ENCODE data around the gene TMEM116.

TMEM116 gene

DNA sequence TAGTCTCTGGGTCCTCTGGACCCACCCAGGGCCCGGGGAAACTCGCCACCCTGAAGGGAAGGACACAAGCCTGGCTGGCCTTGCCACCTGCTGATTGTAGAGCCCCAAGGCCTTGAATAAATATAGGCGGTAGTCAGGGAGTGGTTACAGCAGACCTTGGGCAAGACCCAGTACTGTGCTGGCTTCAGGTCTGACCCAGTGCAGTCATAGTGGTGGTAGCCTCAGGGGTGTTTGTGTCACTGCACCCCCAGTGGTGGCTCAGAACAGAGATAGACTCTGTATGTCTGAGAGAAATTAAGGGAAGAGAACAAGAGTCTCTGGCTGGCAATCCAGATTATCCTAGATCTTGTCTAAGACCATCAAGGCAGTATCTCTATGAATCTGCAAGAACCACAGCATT lies 107.5 kb downstream of the TMEM116 start:
- DNase-seq (ENCODE audit: insufficient read length, low spot score): no peak
- no peak for FAIRE-seq

DNA sequence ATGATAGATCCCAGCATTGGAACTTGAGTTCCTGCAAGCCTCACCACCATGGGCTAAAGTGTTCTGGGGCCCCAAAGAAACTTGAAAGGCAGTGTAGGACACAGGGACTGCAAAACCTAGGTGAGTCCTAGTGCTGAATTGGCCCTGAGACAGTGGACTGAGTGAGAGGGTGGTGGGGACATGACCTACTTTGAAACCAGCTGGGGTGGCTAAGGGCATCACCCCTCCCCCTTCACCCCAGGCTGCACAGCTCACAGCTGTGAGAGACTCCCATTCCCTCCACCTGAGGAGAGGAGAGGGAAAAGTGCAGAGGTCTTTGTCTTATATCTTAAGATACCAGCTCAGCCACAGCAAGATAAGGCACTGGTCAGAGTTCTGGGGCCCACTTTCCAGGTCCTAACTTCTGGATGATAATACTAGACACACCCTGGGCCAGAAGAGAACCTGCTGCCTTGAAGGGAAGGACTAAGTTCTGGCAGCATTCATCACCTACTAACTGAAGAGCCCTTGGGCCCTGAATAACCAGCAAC lies 108.5 kb downstream of the TMEM116 start:
- DNase-seq (ENCODE audit: insufficient read length, low spot score) (no peak), FAIRE-seq (no peak)

DNA sequence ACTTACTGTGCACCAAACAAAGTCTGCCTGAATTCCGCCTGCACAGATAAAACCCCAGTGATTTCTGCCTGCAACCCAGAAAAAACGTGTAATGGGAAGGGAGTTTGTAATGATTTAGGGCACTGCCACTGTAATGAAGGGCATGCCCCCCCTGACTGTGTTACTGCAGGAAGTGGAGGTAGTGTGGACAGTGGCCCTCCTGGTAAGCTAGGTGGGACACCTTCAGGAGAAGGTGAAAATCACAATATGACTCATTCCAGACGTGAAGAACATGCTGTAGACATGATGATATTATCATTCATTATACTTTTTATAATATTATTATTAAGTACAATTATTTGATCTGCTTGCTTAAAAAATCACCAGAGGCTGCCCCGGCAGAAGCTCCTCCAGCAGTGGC lies 111.8 kb downstream of the TMEM116 start:
- no peak for FAIRE-seq
- DNase-seq (ENCODE audit: insufficient read length, low spot score): no peak

DNA sequence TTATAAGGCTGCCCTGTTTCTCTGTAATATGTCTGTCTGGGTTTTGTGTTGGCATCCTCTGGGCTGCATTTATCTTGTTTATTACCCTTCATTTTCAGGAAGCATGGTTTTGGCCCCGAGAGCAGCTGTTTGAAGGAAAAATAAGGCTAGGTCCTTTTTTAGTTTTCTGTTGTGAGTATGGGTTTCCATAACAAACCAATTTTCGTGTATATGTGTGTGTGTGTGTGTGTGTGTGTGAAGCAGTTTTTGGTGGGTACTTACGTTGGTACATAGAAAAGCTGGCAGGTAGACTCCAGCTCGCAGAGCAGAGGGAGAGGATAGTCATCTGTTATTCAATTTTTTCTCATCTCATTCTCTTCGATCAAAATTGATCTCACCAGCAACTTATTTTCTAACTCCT lies 118.4 kb downstream of the TMEM116 start:
- FAIRE-seq (no peak), DNase-seq (ENCODE audit: insufficient read length, low spot score) (no peak)

DNA sequence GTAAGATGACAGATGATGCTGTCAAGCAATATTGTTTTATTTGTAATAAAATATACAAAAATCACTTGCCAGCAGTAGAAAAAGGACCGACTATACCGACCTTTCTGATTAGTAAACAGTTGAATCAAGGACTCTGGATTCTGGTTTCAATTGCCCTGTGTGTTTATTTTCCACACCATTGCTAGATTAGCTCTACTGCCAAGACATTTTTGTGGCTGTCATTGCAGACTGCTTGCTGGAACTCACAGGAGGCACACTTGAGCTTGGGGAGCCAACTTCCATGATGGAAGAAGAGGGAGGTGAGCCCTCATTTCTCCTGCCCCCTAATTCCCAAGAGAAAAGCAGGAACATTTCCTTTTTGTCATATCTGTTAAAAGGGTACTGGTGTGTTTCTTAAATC lies 119.7 kb downstream of the TMEM116 start:
- DNase-seq (ENCODE audit: insufficient read length, low spot score): no peak
- FAIRE-seq: no peak

DNA sequence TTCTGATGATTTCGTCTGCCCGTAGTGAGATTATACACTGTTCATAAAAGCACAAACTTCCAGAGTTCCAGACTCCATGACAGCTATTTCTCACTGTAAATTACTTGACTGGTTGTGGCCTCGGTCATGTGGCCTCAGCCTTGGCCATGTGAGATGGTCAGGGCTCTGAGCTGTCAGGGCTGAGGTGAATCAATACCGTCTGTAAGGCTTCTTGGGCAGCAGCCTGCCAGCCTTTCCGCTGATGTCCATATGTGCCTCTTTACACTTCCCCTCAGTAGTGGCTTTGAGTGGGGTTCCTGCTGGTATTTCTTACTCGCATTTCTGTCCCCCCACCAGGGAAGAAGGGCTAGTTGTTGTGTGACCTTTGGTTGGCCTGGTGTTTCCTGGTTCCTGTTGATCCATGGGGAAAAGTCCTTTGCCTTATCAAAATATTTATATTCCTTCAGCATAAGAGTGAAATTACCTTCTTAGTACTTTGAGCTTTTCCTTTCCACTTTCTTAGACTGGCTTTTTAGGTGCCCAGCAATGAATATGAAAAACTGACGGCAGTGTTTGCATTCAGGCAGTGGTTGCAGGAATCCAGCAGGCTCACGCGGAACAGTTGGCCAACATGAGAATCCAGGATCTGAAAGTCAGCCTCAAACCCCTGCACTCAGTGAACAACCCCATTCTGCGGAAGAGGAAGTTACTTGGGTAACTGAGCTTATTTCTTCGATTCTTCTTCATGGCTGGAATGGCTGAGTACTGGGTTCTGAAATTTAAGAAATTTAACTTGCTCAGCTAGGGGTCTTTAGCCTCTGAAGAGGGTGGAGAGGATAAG lies 124.8 kb downstream of the TMEM116 start:
- no peak for FAIRE-seq
- DNase-seq (ENCODE audit: insufficient read length, low spot score): no peak

DNA sequence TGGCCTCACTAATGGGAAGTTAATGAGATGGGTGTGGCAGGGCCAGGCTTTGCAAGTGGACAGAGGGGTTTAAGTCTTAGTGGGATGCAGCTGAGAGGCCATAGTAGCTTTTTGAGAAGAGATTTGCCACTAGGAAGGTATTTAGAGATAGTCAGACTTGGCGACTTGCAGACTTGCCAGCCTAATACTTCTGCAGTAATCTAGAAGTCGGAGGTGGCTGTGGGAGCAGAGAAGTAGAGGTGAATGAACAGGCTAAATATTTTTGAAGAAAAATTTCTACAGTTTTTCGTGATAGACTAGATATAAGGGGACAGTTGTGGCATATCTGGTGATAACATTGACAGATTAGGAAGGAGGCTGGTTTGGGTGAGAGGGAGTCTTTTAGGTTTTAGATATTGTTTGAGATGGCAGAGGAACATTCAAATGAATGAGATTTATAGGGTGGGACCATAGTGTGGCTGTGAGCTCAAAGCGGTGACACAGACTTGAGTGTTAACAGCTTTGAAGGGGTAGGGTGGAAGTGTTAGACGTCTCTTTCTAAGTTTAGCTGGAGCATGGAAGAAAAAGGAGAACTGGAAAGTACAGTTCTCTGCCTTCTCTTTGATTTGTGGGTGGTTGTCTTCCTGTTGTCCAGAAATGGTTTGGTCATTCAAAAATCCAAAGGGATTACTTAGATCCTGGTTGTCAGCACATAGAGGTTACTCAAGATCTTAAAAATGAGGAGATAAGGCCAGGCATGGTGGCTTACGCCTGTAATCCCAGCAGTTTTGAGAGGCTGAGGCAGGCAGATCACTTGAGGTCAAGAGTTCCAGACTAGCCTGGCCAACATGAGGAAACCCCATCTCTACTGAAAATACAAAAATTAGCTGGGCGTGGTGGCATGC lies 126.1 kb downstream of the TMEM116 start:
- no peak for FAIRE-seq
- no peak for DNase-seq (ENCODE audit: insufficient read length, low spot score)

DNA sequence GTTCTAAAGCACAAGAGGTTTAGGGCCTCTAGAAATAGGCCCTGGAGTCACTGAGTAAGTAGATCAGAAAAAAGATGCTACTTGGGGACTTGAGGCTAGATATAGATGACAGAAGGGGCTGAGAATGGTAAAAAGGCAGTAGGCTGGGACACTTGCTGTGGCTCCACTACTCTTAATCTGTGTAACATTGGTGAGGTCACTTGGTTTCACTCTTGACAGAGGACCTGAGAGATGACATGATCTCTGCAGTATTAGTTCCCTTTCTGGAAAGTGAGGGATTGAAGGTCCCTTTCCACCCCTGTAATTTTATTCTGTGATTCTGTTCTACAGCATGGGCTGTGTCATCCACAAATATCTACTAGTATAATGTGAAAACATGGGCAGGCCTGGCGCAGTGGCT lies 131.2 kb downstream of the TMEM116 start:
- no peak for FAIRE-seq
- no peak for DNase-seq (ENCODE audit: insufficient read length, low spot score)
